ENCODE results near the gene TBCB. TPM values are rescaled to one million over a fixed set of nuclear protein-coding genes. Genes with fewer than 3 reads are reported as not detected.

Gene TBCB
- total and polyA plus RNA-seq, 8 donors = 32.1 to 263 (median 115) TPM

GRCh38 chr19:36153126-36153525 is 37.9 kb downstream of the TBCB start:
- H3K27ac ChIP-seq = peak overlapping the region in 4 of 5 donors; percentile 89 to 95 (median 92)
- peak overlapping the region in 3 of 4 donors; percentile 50 to 57 (median 54) for H3K4me3 ChIP-seq
- intact Hi-C loops (cut with DNase I; ENCODE audit: low total_unique reads) = no loop called here
- H3K4me1 ChIP-seq = peaks cover 0 to 24% (median 18%) of the 10 kb centered on the region in 4 donors
- H3K9me3 ChIP-seq = no peaks in the 10 kb centered on the region
- TF ChIP-seq EP300 (IDR thresholded peaks at IDR 0.05) = no peak
- no peak for TF ChIP-seq POLR2A (IDR thresholded peaks at IDR 0.05)
- TF ChIP-seq POLR2AphosphoS5 (IDR thresholded peaks at IDR 0.05) = no peak
- TF ChIP-seq CTCF (IDR thresholded peaks at IDR 0.05) = no peak
- H3K27me3 ChIP-seq = no peaks in the 10 kb centered on the region
- no peak for DNase-seq
- WGBS, 5 donors = 90 to 96% (median 94%) methylated on average over 10 of the region's 10 CpGs
- H3K36me3 ChIP-seq = peaks cover 25 to 43% (median 37%) of the 10 kb centered on the region in 4 donors

GRCh38 chr19:36160821-36161596 is 45.7 kb downstream of the TBCB start:
- Histone ChIP-seq H3K4me3 (no peak overlapping the region), H3K4me1 (no peaks in the 10 kb centered on the region), H3K9me3 (no peaks in the 10 kb centered on the region), H3K36me3 (peaks cover 0 to 15% (median 11%) of the 10 kb centered on the region in 4 donors), H3K27me3 (no peaks in the 10 kb centered on the region), H3K27ac (no peak overlapping the region)
- TF ChIP-seq POLR2A (IDR thresholded peaks at IDR 0.05) = no peak
- TF ChIP-seq EP300 (IDR thresholded peaks at IDR 0.05) = no peak
- no peak for TF ChIP-seq CTCF (IDR thresholded peaks at IDR 0.05)
- TF ChIP-seq POLR2AphosphoS5 (IDR thresholded peaks at IDR 0.05) = no peak
- no peak for DNase-seq
- 81 to 91% (median 89%) methylated on average over 7 of the region's 7 CpGs for WGBS, 5 donors
- intact Hi-C loops (cut with DNase I; ENCODE audit: low total_unique reads) = no loop called here

- intact Hi-C loops (cut with DNase I; ENCODE audit: low total_unique reads) = no loop called here
- no peak overlapping the region for H3K27ac ChIP-seq
- peaks cover 0 to 22% (median 19%) of the 10 kb centered on the region in 4 donors for H3K36me3 ChIP-seq
- no peaks in the 10 kb centered on the region for H3K27me3 ChIP-seq
- TF ChIP-seq EP300 (IDR thresholded peaks at IDR 0.05) (no peak), CTCF (IDR thresholded peaks at IDR 0.05) (no peak), POLR2AphosphoS5 (IDR thresholded peaks at IDR 0.05) (no peak), POLR2A (IDR thresholded peaks at IDR 0.05) (no peak)
- WGBS, 5 donors = 92 to 98% (median 96%) methylated on average over 12 of the region's 12 CpGs
- H3K4me1 ChIP-seq = peaks cover 0 to 6% (median 2%) of the 10 kb centered on the region in 4 donors
- DNase-seq = no peak
- H3K9me3 ChIP-seq = no peaks in the 10 kb centered on the region
- H3K4me3 ChIP-seq = no peak overlapping the region
These were observed 48.5 kb downstream of the TBCB start for GRCh38 chr19:36163813-36164212.

GRCh38 chr19:36169084-36169760 is 54.0 kb downstream of the TBCB start:
- Histone ChIP-seq H3K4me3 (no peak overlapping the region), H3K27me3 (no peaks in the 10 kb centered on the region), H3K4me1 (peaks cover 12 to 25% (median 19%) of the 10 kb centered on the region in 4 donors), H3K9me3 (no peaks in the 10 kb centered on the region), H3K36me3 (peaks cover 0 to 14% (median 11%) of the 10 kb centered on the region in 4 donors), H3K27ac (peak overlapping the region; percentile 59 to 77 (median 75))
- 20 to 36% (median 24%) methylated on average over 9 of the region's 9 CpGs for WGBS, 5 donors
- intact Hi-C loops (cut with DNase I; ENCODE audit: low total_unique reads) = loop anchor here (5.0 kb wide), 1 partner anchor 47 kb away; no protein-coding TSS in a partner anchor
- no peak for TF ChIP-seq POLR2A (IDR thresholded peaks at IDR 0.05)
- TF ChIP-seq EP300 (IDR thresholded peaks at IDR 0.05) = no peak
- TF ChIP-seq POLR2AphosphoS5 (IDR thresholded peaks at IDR 0.05) = peak in 2 of 3 donors; percentile 5 to 45
- DNase-seq = peak; percentile 35 to 50
